ENCODE results near the gene GALNT17.

DNA sequence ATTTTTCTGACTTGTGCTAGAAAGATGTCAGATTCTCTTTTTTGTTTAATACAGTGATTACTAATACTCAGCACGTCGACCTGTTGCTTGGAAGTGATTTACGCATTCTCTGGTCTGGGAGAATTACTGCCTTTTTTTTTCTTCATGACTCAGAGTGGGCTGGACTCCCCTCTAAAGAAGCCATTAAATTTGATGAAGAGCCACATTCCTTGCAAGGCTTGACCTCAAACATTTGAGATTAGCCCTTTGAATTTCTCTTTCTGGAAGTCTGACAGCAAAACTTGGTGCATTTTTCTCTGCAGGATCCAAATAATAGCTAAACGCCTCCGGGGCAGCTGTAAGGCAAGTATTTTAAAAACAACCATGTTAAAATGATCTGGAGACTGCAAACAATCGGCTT lies 171.6 kb downstream of the GALNT17 start:
- TF ChIP-seq POLR2A (IDR thresholded peaks at IDR 0.05; ENCODE audit: low read depth, low read length) (no peak), POLR2AphosphoS5 (IDR thresholded peaks at IDR 0.05; ENCODE audit: low read depth, low read length) (no peak)

Measured in GM12892 (cell line).